GM12874 (cell line): Measurements from ENCODE around the gene BDH1.

ENCODE experiments used
- CTCF ChIP-seq: IDR thresholded peaks from 2 replicates; pipeline ENCODE4 v1.5.1; 2011; ENCODE audit warnings: low read depth, mild to moderate bottlenecking, control low read depth, low read length, moderate library complexity; ENCODE audit not compliant: insufficient read depth

BDH1 gene

GRCh38 chr3:197522881-197523441 lies 32.8 kb downstream of the BDH1 start:
- TF ChIP-seq CTCF, result no peak

GRCh38 chr3:197522183-197522715 lies 33.5 kb downstream of the BDH1 start:
- TF ChIP-seq CTCF, result no peak

GRCh38 chr3:197521277-197522182 lies 34.2 kb downstream of the BDH1 start:
- no peak for TF ChIP-seq CTCF

GRCh38 chr3:197520311-197521276 lies 35.2 kb downstream of the BDH1 start:
- no peak for TF ChIP-seq CTCF

GRCh38 chr3:197519801-197520211 lies 36.0 kb downstream of the BDH1 start:
- no peak for TF ChIP-seq CTCF

- no peak for TF ChIP-seq CTCF
These were observed 36.8 kb downstream of the BDH1 start for GRCh38 chr3:197518881-197519421.
